Activated CD4-positive, alpha-beta T cell treated with anti-CD3 and anti-CD28 coated beads, Interleukin-2, Interleukin-4, amounts not matched to agents 100 ng/mL and 50 ng/mL, durations not matched to agents 16 hours and 8 hours (primary cell): ENCODE measurements around the gene TPST2.

Source experiments
- DNase-seq: peaks from one replicate; pipeline ENCODE4 v3.0.0-alpha.2; 2020; ENCODE audit warnings: low spot score

TPST2 gene

GRCh38 chr22:26555478-26555877, 34.5 kb downstream of the TPST2 start:
- DNase-seq = no peak

- no peak for DNase-seq
Observed at GRCh38 chr22:26554956-26555355, 35.0 kb downstream of the TPST2 start.

GRCh38 chr22:26553056-26553752, 36.7 kb downstream of the TPST2 start:
- DNase-seq = no peak

GRCh38 chr22:26552466-26552865, 37.5 kb downstream of the TPST2 start:
- DNase-seq = no peak

GRCh38 chr22:26551568-26551967, 38.4 kb downstream of the TPST2 start:
- DNase-seq = no peak

- DNase-seq = no peak
Observed at GRCh38 chr22:26550498-26551033, 39.4 kb downstream of the TPST2 start.

GRCh38 chr22:26549902-26550497, 39.9 kb downstream of the TPST2 start:
- DNase-seq = no peak

- no peak for DNase-seq
Observed at GRCh38 chr22:26548984-26549383, 40.9 kb downstream of the TPST2 start.

GRCh38 chr22:26548303-26548702, 41.6 kb downstream of the TPST2 start:
- no peak for DNase-seq

- DNase-seq = no peak
Observed at GRCh38 chr22:26547837-26548236, 42.1 kb downstream of the TPST2 start.

- DNase-seq = peak; percentile 34
Observed at GRCh38 chr22:26547426-26547825, 42.5 kb downstream of the TPST2 start.

- DNase-seq = no peak
Observed at GRCh38 chr22:26546282-26546681, 43.6 kb downstream of the TPST2 start.

- DNase-seq = no peak
Observed at GRCh38 chr22:26545827-26546226, 44.1 kb downstream of the TPST2 start.

GRCh38 chr22:26545385-26545784, 44.5 kb downstream of the TPST2 start:
- DNase-seq = no peak

GRCh38 chr22:26544489-26544888, 45.4 kb downstream of the TPST2 start:
- DNase-seq = no peak

GRCh38 chr22:26542831-26543230, 47.1 kb downstream of the TPST2 start:
- DNase-seq = no peak

GRCh38 chr22:26541167-26541819, 48.6 kb downstream of the TPST2 start:
- DNase-seq = no peak

GRCh38 chr22:26540119-26540518, 49.8 kb downstream of the TPST2 start:
- DNase-seq = no peak

- DNase-seq = no peak
Observed at GRCh38 chr22:26536762-26537134, 53.2 kb downstream of the TPST2 start.

- no peak for DNase-seq
Observed at GRCh38 chr22:26536056-26536761, 53.7 kb downstream of the TPST2 start.

- no peak for DNase-seq
Observed at GRCh38 chr22:26535603-26535908, 54.4 kb downstream of the TPST2 start.

- DNase-seq = no peak
Observed at GRCh38 chr22:26534874-26535602, 54.9 kb downstream of the TPST2 start.
